HepG2 (cell line): Measurements from ENCODE around the gene IQCN. TPM values are rescaled to one million over a fixed set of nuclear protein-coding genes. Genes with fewer than 3 reads are reported as not detected.

Experiments
- HNRNPK ChIP-seq: fragments of 200-400 bp; formaldehyde crosslinking; IDR thresholded peaks from 2 replicates; pipeline ENCODE4 v1.6.1; 2018; ENCODE audit warnings: low read length, low read depth, moderate library complexity, mild to moderate bottlenecking; ENCODE audit not compliant: poor library complexity, severe bottlenecking
- HOXA5 ChIP-seq: sonication (generic); formaldehyde crosslinking; IDR thresholded peaks from 2 replicates; pipeline ENCODE4 v1.4.0; 2020; ENCODE audit warnings: missing genetic modification reagents
- MEF2D ChIP-seq: sonication (generic); formaldehyde crosslinking; IDR thresholded peaks from 2 replicates; pipeline ENCODE4 v1.5.1; 2020; ENCODE audit warnings: mild to moderate bottlenecking, missing genetic modification reagents
- NFE2L2 ChIP-seq: fragments of 150-350 bp; IDR thresholded peaks from 2 replicates; pipeline ENCODE4 v1.6.1; 2014; ENCODE audit warnings: low read length
- NFIC ChIP-seq: IDR thresholded peaks from 2 replicates; pipeline ENCODE4 v1.6.1; 2012; ENCODE audit warnings: mild to moderate bottlenecking, low read length, inconsistent platforms
- NFKBIZ ChIP-seq: IDR thresholded peaks from 2 replicates; pipeline ENCODE4 v1.6.1; 2018; ENCODE audit warnings: missing genetic modification reagents, missing compliant biosample characterization
- NFRKB ChIP-seq: fragments of 450-650 bp; IDR thresholded peaks from 2 replicates; pipeline ENCODE4 v1.6.1; 2017
- POLR2AphosphoS2 ChIP-seq: IDR thresholded peaks from 2 replicates; pipeline ENCODE4 v1.6.1; 2011; ENCODE audit warnings: low read depth, low read length, improper control_type of control experiment
- REXO4 ChIP-seq: sonication (generic); formaldehyde crosslinking; IDR thresholded peaks from 2 replicates; pipeline ENCODE4 v1.8.0; 2022; ENCODE audit warnings: missing genetic modification reagents, mild to moderate bottlenecking, borderline replicate concordance
- SP2 ChIP-seq: sonication (generic); formaldehyde crosslinking; IDR thresholded peaks from 2 replicates; pipeline ENCODE4 v1.5.1; 2020; ENCODE audit warnings: mild to moderate bottlenecking, missing genetic modification reagents
- SRSF9 ChIP-seq: fragments of 200-400 bp; formaldehyde crosslinking; IDR thresholded peaks from 2 replicates; pipeline ENCODE4 v1.6.1; 2018; ENCODE audit warnings: borderline replicate concordance, mild to moderate bottlenecking, low read depth, low read length; ENCODE audit not compliant: insufficient read depth, poor library complexity, severe bottlenecking
- ZNF282 ChIP-seq: fragments of 450-650 bp; IDR thresholded peaks from 2 replicates; pipeline ENCODE4 v1.6.1; 2018; ENCODE audit not compliant: partially characterized antibody
- ZNF33B ChIP-seq: sonication (generic); formaldehyde crosslinking; IDR thresholded peaks from 2 replicates; pipeline ENCODE4 v1.5.1; 2020; ENCODE audit warnings: mild to moderate bottlenecking, missing genetic modification reagents
- ZNF569 ChIP-seq: sonication (generic); formaldehyde crosslinking; IDR thresholded peaks from 2 replicates; pipeline ENCODE4 v1.5.0; 2020; ENCODE audit warnings: mild to moderate bottlenecking, missing genetic modification reagents, moderate library complexity, borderline replicate concordance
- ZSCAN21 ChIP-seq: sonication (generic); formaldehyde crosslinking; IDR thresholded peaks from 2 replicates; pipeline ENCODE4 v1.8.0; 2022; ENCODE audit warnings: mild to moderate bottlenecking, missing genetic modification reagents, moderate library complexity, borderline replicate concordance
- polyA plus RNA-seq, 8 experiments: library from polyadenylated mRNA; depleted of rRNA in 3 of 8; stranded (reverse) in 7 of 8; unstranded in 1 of 8; fragments of >200 nt; fragmentation: Illumina TruSeq in 4 of 8; extraction: Trizol in 4 of 8; gene quantifications; 2 replicates each; pipeline versions ENCODE4 v1.2.1 to v1.2.3, GENCODE V29; 2011 to 2016; ENCODE audit warnings: low read depth in 4 of 8, missing spikeins in 1 of 8, mixed read lengths in 1 of 8; ENCODE audit not compliant: insufficient read depth in 1 of 8
- total RNA-seq, 5 experiments: library from RNA; depleted of rRNA; stranded (reverse); fragments of >200 nt; fragmentation: Illumina TruSeq; extraction: Trizol; gene quantifications; 2 replicates each; pipeline ENCODE4 v1.2.3, GENCODE V29; 2016; ENCODE audit warnings: low read depth in 1 of 5
- TF ChIP-seq, protein P1 (sequence below): sonication (generic); formaldehyde crosslinking; IDR thresholded peaks from 2 replicates; pipeline ENCODE4 v1.4.0; 2020; ENCODE audit warnings: missing genetic modification reagents, borderline replicate concordance
- TF ChIP-seq, protein P2 (sequence below): sonication (generic); formaldehyde crosslinking; IDR thresholded peaks from 2 replicates; pipeline ENCODE4; 2020; ENCODE audit warnings: missing genetic modification reagents, mild to moderate bottlenecking, borderline replicate concordance
- TF ChIP-seq, protein P3 (sequence below): IDR thresholded peaks from 2 replicates; pipeline ENCODE4 v1.6.1; 2016; ENCODE audit warnings: missing compliant biosample characterization, missing genetic modification reagents, borderline replicate concordance
- TF ChIP-seq, protein P4 (sequence below): sonication (generic); formaldehyde crosslinking; IDR thresholded peaks from 2 replicates; pipeline ENCODE4 v1.5.0; 2020; ENCODE audit warnings: missing genetic modification reagents

The IQCN gene
- total and polyA plus RNA-seq, 2 of the 13 experiments (the other 11 are each of a cell fraction or from before 2014, with no cell fraction given) = 0.04 to 0.18 TPM

DNA sequence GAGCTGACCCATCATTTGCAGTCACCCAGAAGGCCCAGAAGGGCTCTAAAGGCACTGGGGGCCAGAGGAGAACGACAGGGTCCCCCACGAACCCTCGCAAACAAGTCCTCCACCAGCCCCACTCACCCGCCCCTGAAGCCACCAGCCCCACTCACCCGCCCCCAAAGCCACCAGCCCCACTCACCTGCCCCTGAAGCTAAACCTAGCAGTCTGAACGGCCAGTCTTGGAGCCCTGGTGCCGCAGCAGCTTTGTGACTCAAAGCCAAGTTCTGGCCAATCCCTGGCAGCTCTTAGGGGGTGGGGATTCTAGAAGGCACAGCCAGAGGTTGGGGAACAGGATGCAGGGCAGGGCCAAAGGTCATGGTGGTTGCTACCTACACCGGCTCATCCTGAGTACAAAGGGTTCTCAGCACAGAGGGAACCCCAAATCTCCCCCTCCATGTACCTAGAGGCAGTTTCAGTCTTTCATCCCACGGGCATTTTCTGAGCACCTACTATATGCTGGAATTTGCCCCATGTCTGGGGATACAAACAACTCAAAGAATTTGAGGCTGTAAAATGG lies at the start of gene IQCN (continued):
- TF ChIP-seq, protein P1, sequence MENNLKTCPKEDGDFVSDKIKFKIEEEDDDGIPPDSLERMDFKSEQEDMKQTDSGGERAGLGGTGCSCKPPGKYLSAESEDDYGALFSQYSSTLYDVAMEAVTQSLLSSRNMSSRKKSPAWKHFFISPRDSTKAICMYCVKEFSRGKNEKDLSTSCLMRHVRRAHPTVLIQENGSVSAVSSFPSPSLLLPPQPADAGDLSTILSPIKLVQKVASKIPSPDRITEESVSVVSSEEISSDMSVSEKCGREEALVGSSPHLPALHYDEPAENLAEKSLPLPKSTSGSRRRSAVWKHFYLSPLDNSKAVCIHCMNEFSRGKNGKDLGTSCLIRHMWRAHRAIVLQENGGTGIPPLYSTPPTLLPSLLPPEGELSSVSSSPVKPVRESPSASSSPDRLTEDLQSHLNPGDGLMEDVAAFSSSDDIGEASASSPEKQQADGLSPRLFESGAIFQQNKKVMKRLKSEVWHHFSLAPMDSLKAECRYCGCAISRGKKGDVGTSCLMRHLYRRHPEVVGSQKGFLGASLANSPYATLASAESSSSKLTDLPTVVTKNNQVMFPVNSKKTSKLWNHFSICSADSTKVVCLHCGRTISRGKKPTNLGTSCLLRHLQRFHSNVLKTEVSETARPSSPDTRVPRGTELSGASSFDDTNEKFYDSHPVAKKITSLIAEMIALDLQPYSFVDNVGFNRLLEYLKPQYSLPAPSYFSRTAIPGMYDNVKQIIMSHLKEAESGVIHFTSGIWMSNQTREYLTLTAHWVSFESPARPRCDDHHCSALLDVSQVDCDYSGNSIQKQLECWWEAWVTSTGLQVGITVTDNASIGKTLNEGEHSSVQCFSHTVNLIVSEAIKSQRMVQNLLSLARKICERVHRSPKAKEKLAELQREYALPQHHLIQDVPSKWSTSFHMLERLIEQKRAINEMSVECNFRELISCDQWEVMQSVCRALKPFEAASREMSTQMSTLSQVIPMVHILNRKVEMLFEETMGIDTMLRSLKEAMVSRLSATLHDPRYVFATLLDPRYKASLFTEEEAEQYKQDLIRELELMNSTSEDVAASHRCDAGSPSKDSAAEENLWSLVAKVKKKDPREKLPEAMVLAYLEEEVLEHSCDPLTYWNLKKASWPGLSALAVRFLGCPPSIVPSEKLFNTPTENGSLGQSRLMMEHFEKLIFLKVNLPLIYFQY (CRISPR knock-in tag) = no peak
- TF ChIP-seq, protein P2, sequence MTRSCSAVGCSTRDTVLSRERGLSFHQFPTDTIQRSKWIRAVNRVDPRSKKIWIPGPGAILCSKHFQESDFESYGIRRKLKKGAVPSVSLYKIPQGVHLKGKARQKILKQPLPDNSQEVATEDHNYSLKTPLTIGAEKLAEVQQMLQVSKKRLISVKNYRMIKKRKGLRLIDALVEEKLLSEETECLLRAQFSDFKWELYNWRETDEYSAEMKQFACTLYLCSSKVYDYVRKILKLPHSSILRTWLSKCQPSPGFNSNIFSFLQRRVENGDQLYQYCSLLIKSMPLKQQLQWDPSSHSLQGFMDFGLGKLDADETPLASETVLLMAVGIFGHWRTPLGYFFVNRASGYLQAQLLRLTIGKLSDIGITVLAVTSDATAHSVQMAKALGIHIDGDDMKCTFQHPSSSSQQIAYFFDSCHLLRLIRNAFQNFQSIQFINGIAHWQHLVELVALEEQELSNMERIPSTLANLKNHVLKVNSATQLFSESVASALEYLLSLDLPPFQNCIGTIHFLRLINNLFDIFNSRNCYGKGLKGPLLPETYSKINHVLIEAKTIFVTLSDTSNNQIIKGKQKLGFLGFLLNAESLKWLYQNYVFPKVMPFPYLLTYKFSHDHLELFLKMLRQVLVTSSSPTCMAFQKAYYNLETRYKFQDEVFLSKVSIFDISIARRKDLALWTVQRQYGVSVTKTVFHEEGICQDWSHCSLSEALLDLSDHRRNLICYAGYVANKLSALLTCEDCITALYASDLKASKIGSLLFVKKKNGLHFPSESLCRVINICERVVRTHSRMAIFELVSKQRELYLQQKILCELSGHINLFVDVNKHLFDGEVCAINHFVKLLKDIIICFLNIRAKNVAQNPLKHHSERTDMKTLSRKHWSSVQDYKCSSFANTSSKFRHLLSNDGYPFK (CRISPR knock-in tag) = no peak
- TF ChIP-seq, protein P3, sequence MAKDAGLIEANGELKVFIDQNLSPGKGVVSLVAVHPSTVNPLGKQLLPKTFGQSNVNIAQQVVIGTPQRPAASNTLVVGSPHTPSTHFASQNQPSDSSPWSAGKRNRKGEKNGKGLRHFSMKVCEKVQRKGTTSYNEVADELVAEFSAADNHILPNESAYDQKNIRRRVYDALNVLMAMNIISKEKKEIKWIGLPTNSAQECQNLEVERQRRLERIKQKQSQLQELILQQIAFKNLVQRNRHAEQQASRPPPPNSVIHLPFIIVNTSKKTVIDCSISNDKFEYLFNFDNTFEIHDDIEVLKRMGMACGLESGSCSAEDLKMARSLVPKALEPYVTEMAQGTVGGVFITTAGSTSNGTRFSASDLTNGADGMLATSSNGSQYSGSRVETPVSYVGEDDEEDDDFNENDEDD = no peak
- no peak for TF ChIP-seq SP2
- TF ChIP-seq ZSCAN21 = 0 out of 2 replicates have a peak, but pooled peaks have one; percentile 10
- TF ChIP-seq ZNF569 (CRISPR knock-in tag) = no peak
- 0 out of 2 replicates have a peak, but pooled peaks have one; percentile 18 for TF ChIP-seq NFIC
- no peak for TF ChIP-seq NFRKB
- no peak for TF ChIP-seq REXO4 (CRISPR knock-in tag)
- no peak for TF ChIP-seq NFE2L2
- TF ChIP-seq, protein P4, sequence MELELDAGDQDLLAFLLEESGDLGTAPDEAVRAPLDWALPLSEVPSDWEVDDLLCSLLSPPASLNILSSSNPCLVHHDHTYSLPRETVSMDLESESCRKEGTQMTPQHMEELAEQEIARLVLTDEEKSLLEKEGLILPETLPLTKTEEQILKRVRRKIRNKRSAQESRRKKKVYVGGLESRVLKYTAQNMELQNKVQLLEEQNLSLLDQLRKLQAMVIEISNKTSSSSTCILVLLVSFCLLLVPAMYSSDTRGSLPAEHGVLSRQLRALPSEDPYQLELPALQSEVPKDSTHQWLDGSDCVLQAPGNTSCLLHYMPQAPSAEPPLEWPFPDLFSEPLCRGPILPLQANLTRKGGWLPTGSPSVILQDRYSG (CRISPR knock-in tag) = no peak
- TF ChIP-seq MEF2D = no peak
- no peak for TF ChIP-seq ZNF33B (CRISPR knock-in tag)
- no peak for TF ChIP-seq SRSF9
- no peak for TF ChIP-seq ZNF282
- no peak for TF ChIP-seq HNRNPK
- 0 out of 2 replicates have a peak, but pooled peaks have one; percentile 21 for TF ChIP-seq NFKBIZ
- peak; percentile 58; the same call in 1 of the 2 replicates for TF ChIP-seq POLR2AphosphoS2
- TF ChIP-seq HOXA5 (CRISPR knock-in tag) = no peak
